Transverse colon (tissue), 4 donors: Measurements from ENCODE around the gene PPP1R1B.
A peak's percentile ranks its signal among the peaks of the same experiment; 100 is the strongest.

ENCODE experiments used
- CTCF ChIP-seq, 5 experiments: fragments of 200-600 bp in 3 of 5; fragments of 450-650 bp in 2 of 5; sonication (generic) in 3 of 5; IDR thresholded peaks; 1 replicate in 2 of 5; 2 replicates in 3 of 5; pipeline ENCODE4 v1.5.1; 2016 to 2017; ENCODE audit warnings: antibody characterized with exemption in 5 of 5, inconsistent platforms in 3 of 5, mild to moderate bottlenecking in 2 of 5, moderate library complexity in 1 of 5
- EP300 ChIP-seq: sonication (generic); formaldehyde crosslinking; IDR thresholded peaks from one replicate; pipeline ENCODE4 v1.6.1; 2017; ENCODE audit warnings: antibody characterized with exemption, low read depth
- POLR2A ChIP-seq: fragments of 450-650 bp; IDR thresholded peaks from one replicate; pipeline ENCODE4 v1.6.1; 2016; ENCODE audit warnings: antibody characterized with exemption, mild to moderate bottlenecking, moderate library complexity
- POLR2AphosphoS5 ChIP-seq, 3 donors: sonication (generic); formaldehyde crosslinking; IDR thresholded peaks; one replicate each; pipeline ENCODE4 v1.6.1; 2016; ENCODE audit warnings: antibody characterized with exemption in 3 of 3

- no peak for TF ChIP-seq CTCF (IDR thresholded peaks at IDR 0.05)
- peak; percentile 54 to 76 (median 69) for TF ChIP-seq POLR2AphosphoS5 (IDR thresholded peaks at IDR 0.05)
- TF ChIP-seq EP300: no peak
- peak; percentile 82 for TF ChIP-seq POLR2A
Observed at GRCh38 chr17:39626171-39627046, at the start of gene PPP1R1B.
